Bronchial epithelial cell (primary cell): ENCODE results near the gene COQ10B. TPM values are rescaled to one million over a fixed set of nuclear protein-coding genes. Genes with fewer than 3 reads are reported as not detected.

ENCODE experiments used
- DNase-seq: peaks from one replicate; pipeline ENCODE4 v3.0.0-alpha.2; 2010; ENCODE audit warnings: low read depth
- FAIRE-seq: peaks from 2 replicates; lab custom pipeline; 2011; peaks lifted over from hg19 to GRCh38; lab: Jason Lieb, UNC
- H3K27me3 ChIP-seq: 2 replicates; pipeline ENCODE4 v1.5.1; 2011; ENCODE audit warnings: low read length; ENCODE audit not compliant: control insufficient read depth, insufficient read depth
- H3K36me3 ChIP-seq: 2 replicates; pipeline ENCODE4 v1.5.1; 2011; ENCODE audit warnings: low read length; ENCODE audit not compliant: control insufficient read depth, insufficient read depth
- H3K4me3 ChIP-seq: 2 replicates; pipeline ENCODE4 v1.5.1; 2011; ENCODE audit warnings: mild to moderate bottlenecking, low read depth, low read length, control low read depth
- CTCF ChIP-seq: IDR thresholded peaks from 2 replicates; pipeline ENCODE4 v1.5.1; 2011; ENCODE audit warnings: mild to moderate bottlenecking, moderate library complexity, low read length, control low read depth, inconsistent platforms; ENCODE audit not compliant: insufficient read depth, severe bottlenecking
- total RNA-seq: library from RNA; depleted of rRNA; stranded (reverse); fragments of >200 nt; gene quantifications from 2 replicates; pipeline ENCODE4 v1.2.1, GENCODE V29; 2014

COQ10B gene
- total RNA-seq, 1 donor from 2014 or later = 35.5 TPM

GRCh38 chr2:197419438-197419837 lies 33.9 kb upstream of the COQ10B start:
- no peak for TF ChIP-seq CTCF
- no peak overlapping the region for H3K4me3 ChIP-seq
- FAIRE-seq = no peak

GRCh38 chr2:197423307-197423706 lies 30.0 kb upstream of the COQ10B start:
- no peak for DNase-seq
- FAIRE-seq = no peak
- H3K36me3 ChIP-seq = peaks cover 3% of the 10 kb centered on the region
- no peak for TF ChIP-seq CTCF
- H3K27me3 ChIP-seq = no peaks in the 10 kb centered on the region
- no peak overlapping the region for H3K4me3 ChIP-seq

More at GRCh38 chr2:197419438-197419837, 33.9 kb upstream of the COQ10B start:
- Histone ChIP-seq H3K36me3 (peaks cover 8% of the 10 kb centered on the region), H3K27me3 (no peaks in the 10 kb centered on the region)
- DNase-seq = no peak

GRCh38 chr2:197425550-197425949 lies 27.8 kb upstream of the COQ10B start:
- no peak for DNase-seq
- TF ChIP-seq CTCF = no peak
- no peaks in the 10 kb centered on the region for H3K27me3 ChIP-seq
- FAIRE-seq = no peak
- H3K36me3 ChIP-seq = no peaks in the 10 kb centered on the region
- H3K4me3 ChIP-seq = no peak overlapping the region

GRCh38 chr2:197426723-197427603 lies 26.4 kb upstream of the COQ10B start:
- no peak for FAIRE-seq
- no peaks in the 10 kb centered on the region for H3K36me3 ChIP-seq
- TF ChIP-seq CTCF = no peak

GRCh38 chr2:197427986-197428385 lies 25.4 kb upstream of the COQ10B start:
- H3K4me3 ChIP-seq = no peak overlapping the region
- no peak for FAIRE-seq

More at GRCh38 chr2:197426723-197427603, 26.4 kb upstream of the COQ10B start:
- H3K27me3 ChIP-seq = no peaks in the 10 kb centered on the region
- no peak for DNase-seq
- no peak overlapping the region for H3K4me3 ChIP-seq

More at GRCh38 chr2:197427986-197428385, 25.4 kb upstream of the COQ10B start:
- no peak for TF ChIP-seq CTCF
- H3K27me3 ChIP-seq = no peaks in the 10 kb centered on the region
- no peak for DNase-seq
- no peaks in the 10 kb centered on the region for H3K36me3 ChIP-seq
